Suppressor macrophage treated with lipopolysaccharide for 1 hour (primary cell): Measurements from ENCODE around the gene SLC11A1.

ENCODE experiments used
- DNase-seq, 3 donors: peaks; one replicate each; pipeline ENCODE4 v3.0.0-alpha.2; 2020 to 2022

The SLC11A1 gene

DNA sequence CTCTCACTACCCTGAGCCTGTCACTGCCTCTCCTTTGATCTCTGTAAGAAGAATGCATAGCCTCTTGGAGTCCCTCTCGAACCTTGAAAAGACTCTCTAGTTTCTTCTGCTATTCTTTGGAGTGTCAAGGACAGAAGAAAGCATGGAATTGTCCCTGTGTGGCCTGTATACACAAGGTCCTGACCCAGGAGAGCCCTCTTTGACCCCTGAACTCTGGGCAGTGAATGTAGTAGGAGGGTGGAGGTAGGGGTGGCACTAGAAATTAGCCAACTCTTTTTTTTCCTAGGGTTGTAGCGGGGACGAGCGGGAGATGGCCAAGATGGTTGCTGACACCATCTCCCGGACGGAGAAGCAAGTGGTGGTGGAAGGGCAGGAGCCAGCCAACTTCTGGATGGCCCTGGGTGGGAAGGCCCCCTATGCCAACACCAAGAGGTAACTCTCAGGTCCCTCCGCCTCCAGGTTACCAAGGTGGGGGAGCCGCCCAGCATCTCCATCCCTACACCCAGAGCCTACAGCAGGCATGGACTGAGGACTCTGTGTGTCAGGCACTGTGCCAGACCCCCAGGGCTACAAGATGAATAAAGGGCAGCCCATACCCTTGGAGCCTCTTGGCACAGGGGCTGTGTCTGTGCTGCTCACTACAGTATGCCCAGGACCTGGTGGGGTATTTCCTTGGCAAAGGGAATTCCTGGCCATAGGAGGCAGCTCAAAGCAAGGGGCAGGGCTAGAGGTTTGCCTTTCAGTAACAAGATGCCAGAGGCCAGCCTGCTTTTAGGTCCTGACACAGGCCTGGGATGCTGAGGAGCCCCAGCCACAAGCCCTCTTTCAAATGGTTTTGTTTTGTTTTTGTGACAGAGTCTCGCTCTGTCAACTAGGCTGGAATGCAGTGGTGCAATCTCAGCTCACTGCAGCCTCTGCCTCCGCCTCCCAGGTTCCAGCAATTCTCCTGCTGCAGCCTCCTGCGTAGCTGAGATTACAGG is 53.2 kb downstream of the SLC11A1 start:
- DNase-seq: no peak

DNA sequence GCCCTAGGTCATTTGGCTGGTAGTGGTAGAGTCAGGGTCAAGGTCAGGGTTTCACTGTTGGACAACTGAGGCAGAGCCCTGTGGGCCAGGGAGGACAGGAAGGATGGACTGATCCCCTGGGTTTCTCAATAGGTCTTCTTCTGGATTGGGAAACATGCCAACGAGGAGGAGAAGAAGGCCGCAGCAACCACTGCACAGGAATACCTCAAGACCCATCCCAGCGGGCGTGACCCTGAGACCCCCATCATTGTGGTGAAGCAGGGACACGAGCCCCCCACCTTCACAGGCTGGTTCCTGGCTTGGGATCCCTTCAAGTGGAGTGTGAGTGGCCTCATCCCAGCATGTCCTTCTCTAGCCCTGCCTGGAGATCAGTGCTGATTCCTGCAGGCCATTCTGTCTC is 54.9 kb downstream of the SLC11A1 start:
- no peak for DNase-seq

DNA sequence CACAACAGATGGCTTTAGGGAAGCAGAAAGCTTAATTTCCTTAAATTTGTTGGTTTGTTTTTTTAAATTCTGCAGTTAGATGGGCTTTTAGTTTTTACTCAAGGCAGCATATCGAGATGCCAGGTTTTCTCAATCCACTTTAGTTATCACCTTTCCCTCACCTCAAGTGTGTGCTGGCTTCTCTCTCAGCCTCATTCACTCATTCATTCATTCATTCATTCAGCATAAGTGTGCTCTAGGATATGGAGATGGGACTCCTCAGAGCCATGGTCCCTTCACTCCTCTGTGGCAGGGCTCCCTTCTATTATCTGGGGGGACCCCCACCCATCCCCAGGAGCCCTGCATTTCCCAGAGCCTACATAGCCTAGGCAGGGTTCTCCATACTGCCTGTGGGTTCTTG is 55.9 kb downstream of the SLC11A1 start:
- no peak for DNase-seq

DNA sequence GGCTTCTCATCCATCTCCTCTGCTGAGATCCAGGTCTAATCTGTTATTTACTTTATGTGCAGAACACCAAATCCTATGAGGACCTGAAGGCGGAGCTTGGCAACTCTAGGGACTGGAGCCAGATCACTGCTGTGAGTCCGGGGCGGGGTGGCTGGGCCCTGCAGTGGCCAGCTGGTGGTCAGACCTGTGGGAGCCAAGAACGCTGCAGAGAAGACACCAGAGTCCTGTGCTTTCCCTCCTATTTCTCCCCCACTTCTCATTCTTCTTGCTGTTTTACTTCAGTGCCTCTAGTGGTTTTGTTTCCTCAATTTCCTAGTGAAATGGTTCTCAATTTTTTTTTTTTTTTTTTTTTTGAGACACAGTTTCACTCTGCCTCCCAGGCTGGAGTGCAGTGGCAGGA is 56.5 kb downstream of the SLC11A1 start:
- peak; percentile 23 to 40 (median 34) for DNase-seq

DNA sequence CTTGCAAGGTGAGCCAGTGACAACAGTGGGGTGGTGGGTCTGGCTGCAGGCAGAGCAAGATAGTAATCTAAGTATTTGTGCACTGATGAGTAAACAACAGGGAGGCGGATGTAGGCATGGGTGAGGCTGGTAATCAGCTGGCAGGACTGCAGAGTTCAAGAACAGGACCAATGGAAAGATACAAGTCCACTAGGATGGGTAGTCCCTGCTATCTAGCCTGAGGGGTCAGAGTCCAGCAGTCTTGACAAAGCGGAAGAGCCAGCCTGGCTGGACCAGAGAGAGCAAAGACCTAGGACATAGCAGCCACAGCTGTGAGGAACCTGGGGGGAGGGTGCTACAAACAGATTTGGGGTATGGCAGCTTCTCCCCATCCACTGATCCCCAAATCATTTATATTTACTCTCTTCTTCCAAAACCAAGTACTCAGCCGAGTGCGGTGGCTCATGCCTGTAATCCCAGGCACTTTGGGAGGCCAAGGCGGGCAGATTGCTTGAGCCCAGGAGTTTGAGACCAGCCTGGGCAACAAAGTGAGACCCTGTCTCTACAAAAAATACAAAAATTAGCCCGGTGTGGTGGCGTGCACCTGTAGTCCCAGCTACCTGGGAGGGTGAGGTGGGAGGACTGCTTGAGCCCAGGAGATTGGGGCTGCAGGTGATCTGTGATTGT is 62.8 kb downstream of the SLC11A1 start:
- no peak for DNase-seq

DNA sequence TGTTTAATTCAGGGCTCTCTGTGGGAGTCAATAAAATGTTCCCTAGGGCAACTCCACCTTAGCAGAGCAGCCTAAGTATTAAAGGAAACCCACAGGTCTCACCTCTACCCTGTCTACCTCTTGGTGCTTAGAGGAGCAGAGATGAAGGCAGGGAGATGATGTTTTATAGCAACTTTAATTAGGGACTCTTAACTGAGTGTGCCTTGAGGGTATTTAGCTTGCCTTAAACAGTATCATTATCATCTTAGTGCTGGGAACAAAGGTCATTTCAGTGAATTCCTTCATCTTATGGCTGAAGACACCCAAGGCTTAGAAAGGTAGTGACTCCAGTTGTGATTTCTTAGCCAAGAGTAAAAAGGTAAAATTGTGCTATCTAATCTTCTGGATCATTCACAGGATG is 63.5 kb downstream of the SLC11A1 start:
- DNase-seq: no peak
